WTC11 (cell line): Measurements from ENCODE around the gene KLF7. TPM values are rescaled to one million over a fixed set of nuclear protein-coding genes. Genes with fewer than 3 reads are reported as not detected.
A peak's percentile ranks its signal among the peaks of the same experiment; 100 is the strongest.

ENCODE experiments used
- ATAC-seq: fragments of 200-7000 bp; cut with Tn5 transposase; 2 replicates; pipeline ENCODE4 v1.10.0; 2021; ENCODE audit warnings: mild to moderate bottlenecking, moderate library complexity
- CTCF ChIA-PET: fragments of 300-600 bp; sonication (Branson Sonifier 250); formaldehyde crosslinking; loops from one replicate; lab custom pipeline; 2021; ENCODE audit warnings: antibody characterized with exemption; lab: Charles Lee
- POLR2A ChIA-PET: fragments of 350-600 bp; sonication (Branson Sonifier 250); formaldehyde crosslinking; loops from one replicate; lab custom pipeline; 2021; ENCODE audit warnings: antibody characterized with exemption; lab: Charles Lee
- DNase-seq: peaks from one replicate; pipeline ENCODE4 v3.0.0; 2021; ENCODE audit warnings: low spot score
- H3K27ac Mint-ChIP-seq: 2 replicates; pipeline ENCODE4 v1.8.0; 2021; ENCODE audit warnings: mixed read lengths
- H3K27me3 Mint-ChIP-seq: 2 replicates; pipeline ENCODE4 v1.8.0; 2021; ENCODE audit warnings: low read depth, mild to moderate bottlenecking, moderate library complexity, mixed read lengths
- H3K36me3 Mint-ChIP-seq: 2 replicates; pipeline ENCODE4 v1.8.0; 2021; ENCODE audit warnings: mixed read lengths
- H3K4me1 Mint-ChIP-seq: 2 replicates; pipeline ENCODE4 v1.8.0; 2022; ENCODE audit warnings: mixed read lengths
- H3K4me3 Mint-ChIP-seq: 2 replicates; pipeline ENCODE4 v1.8.0; 2021; ENCODE audit warnings: mild to moderate bottlenecking, moderate library complexity, mixed read lengths
- H3K9me3 Mint-ChIP-seq: 2 replicates; pipeline ENCODE4 v1.8.0; 2021; ENCODE audit warnings: mixed read lengths
- CREM ChIP-seq: sonication (generic); formaldehyde crosslinking; IDR thresholded peaks from 2 replicates; pipeline ENCODE4 v1.8.1; 2022; ENCODE audit warnings: mild to moderate bottlenecking, missing genetic modification reagents, moderate library complexity
- FOXJ3 ChIP-seq: sonication (generic); formaldehyde crosslinking; IDR thresholded peaks from 2 replicates; pipeline ENCODE4 v1.9.0; 2021; ENCODE audit warnings: missing genetic modification reagents, mild to moderate bottlenecking, borderline replicate concordance
- GRHL2 ChIP-seq: fragments of 250-450 bp; sonication (Bioruptor Pico); IDR thresholded peaks from 2 replicates; pipeline ENCODE4 v1.8.0; 2022; ENCODE audit warnings: mild to moderate bottlenecking, moderate library complexity; ENCODE audit not compliant: insufficient replicate concordance, severe bottlenecking
- NFYB ChIP-seq: sonication (generic); formaldehyde crosslinking; conservative IDR thresholded peaks from 2 replicates; pipeline ENCODE4 v1.8.0; 2022; ENCODE audit warnings: low read depth, missing genetic modification reagents
- TEAD4 ChIP-seq: sonication (generic); formaldehyde crosslinking; IDR thresholded peaks from 2 replicates; pipeline ENCODE4 v1.8.0; 2022; ENCODE audit warnings: mild to moderate bottlenecking, missing genetic modification reagents
- ZNF317 ChIP-seq: sonication (generic); formaldehyde crosslinking; IDR thresholded peaks from 2 replicates; pipeline ENCODE4 v1.8.1; 2023; ENCODE audit warnings: low read depth, mild to moderate bottlenecking, moderate library complexity, missing genetic modification reagents, borderline replicate concordance
- ZNF671 ChIP-seq: fragments of 250-450 bp; sonication (Bioruptor Pico); IDR thresholded peaks from 2 replicates; pipeline ENCODE4 v1.8.0; 2021; ENCODE audit warnings: mild to moderate bottlenecking
- total RNA-seq: library from RNA; stranded (reverse); gene quantifications from 3 replicates; pipeline ENCODE4 v1.2.3, GENCODE V29; 2021
- TF ChIP-seq, protein P1 (sequence below): sonication (generic); formaldehyde crosslinking; IDR thresholded peaks from 2 replicates; pipeline ENCODE4 v1.8.0; 2023; ENCODE audit warnings: missing genetic modification reagents, mild to moderate bottlenecking, borderline replicate concordance
- TF ChIP-seq, protein P2 (sequence below): sonication (generic); formaldehyde crosslinking; IDR thresholded peaks from 2 replicates; pipeline ENCODE4 v1.8.0; 2022; ENCODE audit warnings: mild to moderate bottlenecking, missing genetic modification reagents

Gene KLF7
- total RNA-seq, 1 experiment from 2014 or later = 25.4 TPM

DNA sequence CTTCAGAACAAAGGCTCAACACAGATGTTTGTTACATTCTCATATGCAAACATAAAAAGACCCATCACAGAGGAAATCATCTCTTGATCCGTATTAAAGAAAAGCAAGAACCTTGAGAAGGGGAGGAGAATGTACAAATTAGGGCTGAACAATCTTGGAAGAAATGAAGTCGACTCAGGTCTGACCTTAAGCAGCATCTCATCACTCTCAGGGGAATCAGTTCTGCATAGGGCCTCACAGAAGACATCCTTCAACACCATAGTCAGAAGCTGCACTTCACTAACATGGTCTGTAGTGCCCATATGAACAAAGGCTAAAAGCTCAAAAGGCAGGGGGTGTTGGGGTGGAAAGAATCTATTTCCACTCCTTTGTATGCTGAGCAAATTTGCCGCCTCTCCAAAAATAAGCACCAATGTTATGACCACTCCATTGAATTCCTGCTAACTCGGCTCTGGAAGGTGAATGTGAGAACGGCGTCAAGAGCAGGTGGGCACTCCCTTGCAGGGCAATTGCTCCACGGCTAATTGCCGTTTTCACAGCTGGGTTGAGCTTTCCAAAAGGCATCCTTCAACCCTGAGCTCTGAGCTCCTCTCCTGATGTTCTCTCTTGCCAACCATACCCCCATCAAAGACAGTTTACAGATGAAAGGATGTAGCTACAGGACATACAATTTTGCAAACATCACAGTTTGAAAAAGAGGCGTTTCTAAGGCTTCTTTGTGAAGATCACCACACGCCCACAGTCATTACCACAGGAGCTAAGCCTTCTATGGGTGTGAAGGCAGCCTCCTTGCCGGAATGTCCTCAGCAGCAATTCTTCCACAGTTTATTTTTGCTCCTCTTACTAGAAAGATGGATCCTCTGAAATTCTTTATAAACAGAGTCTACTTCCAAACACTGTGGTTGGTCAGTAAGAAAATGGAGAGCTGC lies 10.0 kb downstream of the KLF7 start:
- ChIA-PET CTCF (interaction anchor here (0.7 to 1.5 kb wide), 2 partner anchors 10 to 317 kb away, joined by 4 read pairs; partner anchors contain the start of gene KLF7), POLR2A (interaction anchor here (0.6 to 2.0 kb wide), 2 partner anchors 10 to 57 kb away, joined by 3 to 6 read pairs; partner anchors contain the start of gene KLF7)
- Mint-ChIP-seq H3K9me3 (no peaks in the 10 kb centered on the region), H3K4me3 (no peak overlapping the region), H3K4me1 (peaks cover 85% of the 10 kb centered on the region), H3K36me3 (no peaks in the 10 kb centered on the region), H3K27ac (peak overlapping the region; percentile 13), H3K27me3 (no peaks in the 10 kb centered on the region)
- ATAC-seq = no peak
- TF ChIP-seq CREM (CRISPR knock-in tag) (no peak), NFYB (CRISPR knock-in tag) (no peak)
- no peak for DNase-seq

DNA sequence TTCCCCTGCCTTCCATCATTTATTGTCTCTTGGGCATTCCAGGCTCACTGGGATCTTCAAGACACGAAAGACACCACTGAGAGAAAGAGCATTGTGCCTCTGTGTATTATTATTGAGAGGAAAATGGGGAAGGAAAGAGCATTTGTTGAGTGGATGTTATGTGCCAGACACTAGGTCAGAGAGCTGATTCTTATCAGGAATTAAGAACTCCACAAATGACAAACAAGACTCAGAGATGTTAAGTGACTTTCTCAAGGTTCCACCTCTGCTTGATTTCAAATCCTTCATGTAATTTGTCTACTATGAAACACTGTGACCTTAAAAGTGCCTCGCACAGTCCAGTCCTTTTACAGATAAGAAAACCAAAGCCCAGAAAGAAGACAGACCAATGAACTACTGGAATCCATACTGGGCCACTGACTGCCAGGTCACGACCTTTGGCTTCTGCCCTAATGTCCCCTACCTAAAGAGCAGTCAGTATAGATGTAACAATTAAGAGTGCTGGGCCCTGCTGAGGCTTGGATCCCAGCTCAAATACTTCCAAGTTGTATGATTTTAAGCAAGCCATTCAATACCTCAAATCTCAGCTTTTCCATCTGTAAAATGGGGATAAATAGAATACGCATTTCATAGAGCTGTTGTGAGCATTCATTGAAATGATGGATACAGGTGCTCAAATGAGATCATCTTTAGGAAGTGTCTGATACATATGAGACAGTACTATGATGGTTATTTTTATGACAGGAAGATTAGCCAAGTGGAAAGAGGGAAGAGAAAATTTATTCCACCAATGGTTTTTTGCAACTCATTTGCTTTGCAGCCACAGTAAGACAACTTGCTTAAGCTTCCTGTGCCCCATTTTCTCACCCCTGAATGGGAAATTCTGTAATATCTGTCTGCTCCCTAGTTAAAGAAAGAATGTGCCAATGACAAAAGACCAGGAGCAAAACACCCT lies 10.9 kb downstream of the KLF7 start:
- H3K9me3 Mint-ChIP-seq = no peaks in the 10 kb centered on the region
- CTCF ChIA-PET = no interaction called here
- no peak for TF ChIP-seq FOXJ3 (CRISPR knock-in tag)
- TF ChIP-seq GRHL2 = no peak
- TF ChIP-seq ZNF317 (CRISPR knock-in tag) = no peak
- TF ChIP-seq ZNF671 = no peak
- H3K27me3 Mint-ChIP-seq = no peaks in the 10 kb centered on the region
- DNase-seq (no peak), ATAC-seq (no peak)
- POLR2A ChIA-PET = interaction anchor here (3.0 kb wide), 1 partner anchor 11 kb away, joined by 13 read pairs; the partner anchor contains the start of gene KLF7
- no peak overlapping the region for H3K4me3 Mint-ChIP-seq
- H3K36me3 Mint-ChIP-seq = no peaks in the 10 kb centered on the region
- H3K4me1 Mint-ChIP-seq = peaks cover 85% of the 10 kb centered on the region
- H3K27ac Mint-ChIP-seq = peak overlapping the region; percentile 31

DNA sequence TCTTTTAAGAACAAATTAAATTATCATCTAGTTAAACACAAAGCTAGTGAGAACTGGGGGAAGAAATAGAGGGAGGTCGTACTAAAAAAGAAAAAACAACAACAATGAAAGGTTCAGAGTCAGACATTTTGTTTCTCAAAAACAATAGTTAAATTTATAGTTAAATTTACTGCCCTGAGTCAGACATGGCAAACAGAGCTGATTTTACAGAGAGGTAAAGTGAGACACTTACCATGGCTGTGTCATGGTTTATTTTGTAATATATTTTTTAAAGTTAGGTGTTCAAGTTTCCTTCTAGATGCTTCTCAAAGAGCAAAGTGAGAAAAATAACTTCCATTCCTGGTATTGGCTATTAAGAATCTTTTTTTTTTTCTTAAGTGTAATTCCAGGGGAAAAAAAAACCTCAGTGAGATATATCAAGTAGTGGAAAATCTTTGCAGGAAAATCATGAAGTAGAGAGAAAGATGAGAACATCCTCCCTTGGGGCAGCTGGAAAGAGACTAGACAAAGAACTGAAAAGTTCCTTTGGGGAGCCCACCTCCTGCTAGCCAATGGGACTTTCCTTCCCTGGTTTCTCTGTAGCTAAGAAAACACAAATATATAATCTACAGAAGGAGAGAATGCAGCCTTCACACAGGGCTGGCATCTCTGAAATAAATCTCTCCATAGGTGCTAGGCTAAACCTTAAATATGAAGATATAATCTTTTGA lies 12.3 kb downstream of the KLF7 start:
- H3K9me3 Mint-ChIP-seq = no peaks in the 10 kb centered on the region
- peak overlapping the region; percentile 87 for H3K27ac Mint-ChIP-seq
- ChIA-PET POLR2A (interaction anchor here (3.0 kb wide), 1 partner anchor 12 kb away, joined by 13 read pairs; the partner anchor contains the start of gene KLF7), CTCF (no interaction called here)
- no peaks in the 10 kb centered on the region for H3K36me3 Mint-ChIP-seq
- ATAC-seq (no peak), DNase-seq (no peak)
- no peaks in the 10 kb centered on the region for H3K27me3 Mint-ChIP-seq
- no peak overlapping the region for H3K4me3 Mint-ChIP-seq
- TF ChIP-seq, protein P1, sequence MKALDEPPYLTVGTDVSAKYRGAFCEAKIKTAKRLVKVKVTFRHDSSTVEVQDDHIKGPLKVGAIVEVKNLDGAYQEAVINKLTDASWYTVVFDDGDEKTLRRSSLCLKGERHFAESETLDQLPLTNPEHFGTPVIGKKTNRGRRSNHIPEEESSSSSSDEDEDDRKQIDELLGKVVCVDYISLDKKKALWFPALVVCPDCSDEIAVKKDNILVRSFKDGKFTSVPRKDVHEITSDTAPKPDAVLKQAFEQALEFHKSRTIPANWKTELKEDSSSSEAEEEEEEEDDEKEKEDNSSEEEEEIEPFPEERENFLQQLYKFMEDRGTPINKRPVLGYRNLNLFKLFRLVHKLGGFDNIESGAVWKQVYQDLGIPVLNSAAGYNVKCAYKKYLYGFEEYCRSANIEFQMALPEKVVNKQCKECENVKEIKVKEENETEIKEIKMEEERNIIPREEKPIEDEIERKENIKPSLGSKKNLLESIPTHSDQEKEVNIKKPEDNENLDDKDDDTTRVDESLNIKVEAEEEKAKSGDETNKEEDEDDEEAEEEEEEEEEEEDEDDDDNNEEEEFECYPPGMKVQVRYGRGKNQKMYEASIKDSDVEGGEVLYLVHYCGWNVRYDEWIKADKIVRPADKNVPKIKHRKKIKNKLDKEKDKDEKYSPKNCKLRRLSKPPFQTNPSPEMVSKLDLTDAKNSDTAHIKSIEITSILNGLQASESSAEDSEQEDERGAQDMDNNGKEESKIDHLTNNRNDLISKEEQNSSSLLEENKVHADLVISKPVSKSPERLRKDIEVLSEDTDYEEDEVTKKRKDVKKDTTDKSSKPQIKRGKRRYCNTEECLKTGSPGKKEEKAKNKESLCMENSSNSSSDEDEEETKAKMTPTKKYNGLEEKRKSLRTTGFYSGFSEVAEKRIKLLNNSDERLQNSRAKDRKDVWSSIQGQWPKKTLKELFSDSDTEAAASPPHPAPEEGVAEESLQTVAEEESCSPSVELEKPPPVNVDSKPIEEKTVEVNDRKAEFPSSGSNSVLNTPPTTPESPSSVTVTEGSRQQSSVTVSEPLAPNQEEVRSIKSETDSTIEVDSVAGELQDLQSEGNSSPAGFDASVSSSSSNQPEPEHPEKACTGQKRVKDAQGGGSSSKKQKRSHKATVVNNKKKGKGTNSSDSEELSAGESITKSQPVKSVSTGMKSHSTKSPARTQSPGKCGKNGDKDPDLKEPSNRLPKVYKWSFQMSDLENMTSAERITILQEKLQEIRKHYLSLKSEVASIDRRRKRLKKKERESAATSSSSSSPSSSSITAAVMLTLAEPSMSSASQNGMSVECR (CRISPR knock-in tag) = no peak
- no peak for TF ChIP-seq TEAD4 (CRISPR knock-in tag)
- TF ChIP-seq, protein P2, sequence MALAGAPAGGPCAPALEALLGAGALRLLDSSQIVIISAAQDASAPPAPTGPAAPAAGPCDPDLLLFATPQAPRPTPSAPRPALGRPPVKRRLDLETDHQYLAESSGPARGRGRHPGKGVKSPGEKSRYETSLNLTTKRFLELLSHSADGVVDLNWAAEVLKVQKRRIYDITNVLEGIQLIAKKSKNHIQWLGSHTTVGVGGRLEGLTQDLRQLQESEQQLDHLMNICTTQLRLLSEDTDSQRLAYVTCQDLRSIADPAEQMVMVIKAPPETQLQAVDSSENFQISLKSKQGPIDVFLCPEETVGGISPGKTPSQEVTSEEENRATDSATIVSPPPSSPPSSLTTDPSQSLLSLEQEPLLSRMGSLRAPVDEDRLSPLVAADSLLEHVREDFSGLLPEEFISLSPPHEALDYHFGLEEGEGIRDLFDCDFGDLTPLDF (CRISPR knock-in tag) = no peak
- peaks cover 84% of the 10 kb centered on the region for H3K4me1 Mint-ChIP-seq
